Brain microvascular endothelial cell (primary cell): ENCODE data around the gene ADAMTS17.

ENCODE experiments used
- DNase-seq: peaks from one replicate; pipeline ENCODE4 v3.0.0-alpha.2; 2020
- H3K27ac ChIP-seq: fragments of 250-450 bp; sonication (Bioruptor Pico); 2 replicates; pipeline ENCODE4 v1.5.1; 2020; ENCODE audit warnings: mild to moderate bottlenecking, moderate library complexity
- H3K27me3 ChIP-seq: fragments of 250-450 bp; sonication (Bioruptor Pico); replicated peaks from 2 replicates; pipeline ENCODE4 v1.5.1; 2020; ENCODE audit warnings: mild to moderate bottlenecking
- H3K36me3 ChIP-seq: fragments of 250-450 bp; sonication (Bioruptor Pico); replicated peaks from 2 replicates; pipeline ENCODE4 v1.5.1; 2020; ENCODE audit warnings: mild to moderate bottlenecking
- H3K4me3 ChIP-seq: 2 replicates; pipeline ENCODE4 v1.5.1; 2011; ENCODE audit warnings: low read depth, mild to moderate bottlenecking, control low read depth, low read length, moderate library complexity
- CTCF ChIP-seq: IDR thresholded peaks from 2 replicates; pipeline ENCODE4 v1.5.1; 2011; ENCODE audit warnings: low read depth, mild to moderate bottlenecking, moderate library complexity, low read length, control low read depth, inconsistent platforms; ENCODE audit errors: missing control alignments
- in situ Hi-C: cut with HindIII; loops from 2 replicates; pipeline ENCODE4 v1.10.0; 2017; ENCODE audit warnings: low sequenced_read_pairs, low pct_ligation_motif_present

Gene ADAMTS17

GRCh38 chr15:100166313-100166712, 175.5 kb downstream of the ADAMTS17 start:
- no peak overlapping the region for H3K4me3 ChIP-seq
- no peak overlapping the region for H3K27ac ChIP-seq
- TF ChIP-seq CTCF: no peak
- in situ Hi-C loops: no loop called here
- DNase-seq: no peak
- H3K27me3 ChIP-seq: no peaks in the 10 kb centered on the region
- H3K36me3 ChIP-seq: no peaks in the 10 kb centered on the region

- H3K36me3 ChIP-seq: no peaks in the 10 kb centered on the region
- H3K27me3 ChIP-seq: no peaks in the 10 kb centered on the region
- TF ChIP-seq CTCF: no peak
- no peak for DNase-seq
- no peak overlapping the region for H3K27ac ChIP-seq
- in situ Hi-C loops: no loop called here
- H3K4me3 ChIP-seq: no peak overlapping the region
These were observed 177.8 kb downstream of the ADAMTS17 start for GRCh38 chr15:100163961-100164360.

- H3K27me3 ChIP-seq: no peaks in the 10 kb centered on the region
- no peak overlapping the region for H3K4me3 ChIP-seq
- in situ Hi-C loops: no loop called here
- H3K27ac ChIP-seq: no peak overlapping the region
- H3K36me3 ChIP-seq: no peaks in the 10 kb centered on the region
- no peak for TF ChIP-seq CTCF
- DNase-seq: no peak
These were observed 180.8 kb downstream of the ADAMTS17 start for GRCh38 chr15:100160953-100161352.

GRCh38 chr15:100159436-100159835, 182.3 kb downstream of the ADAMTS17 start:
- Histone ChIP-seq H3K36me3 (no peaks in the 10 kb centered on the region), H3K27me3 (no peaks in the 10 kb centered on the region), H3K4me3 (no peak overlapping the region), H3K27ac (no peak overlapping the region)
- TF ChIP-seq CTCF: no peak
- DNase-seq: no peak
- in situ Hi-C loops: no loop called here

- no peak overlapping the region for H3K27ac ChIP-seq
- DNase-seq: no peak
- H3K27me3 ChIP-seq: no peaks in the 10 kb centered on the region
- in situ Hi-C loops: no loop called here
- no peak overlapping the region for H3K4me3 ChIP-seq
- TF ChIP-seq CTCF: no peak
- no peaks in the 10 kb centered on the region for H3K36me3 ChIP-seq
These were observed 183.4 kb downstream of the ADAMTS17 start for GRCh38 chr15:100158356-100158755.

- Histone ChIP-seq H3K27me3 (no peaks in the 10 kb centered on the region), H3K27ac (no peak overlapping the region), H3K4me3 (no peak overlapping the region), H3K36me3 (no peaks in the 10 kb centered on the region)
- no peak for TF ChIP-seq CTCF
- in situ Hi-C loops: no loop called here
- no peak for DNase-seq
These were observed 185.6 kb downstream of the ADAMTS17 start for GRCh38 chr15:100156201-100156600.
